Esophagus (tissue), 2 donors: ENCODE data around the gene AFP. TPM values are rescaled to one million over a fixed set of nuclear protein-coding genes. Genes with fewer than 3 reads are reported as not detected.

ENCODE experiments used
- H3K27ac ChIP-seq, 2 donors: one replicate each; pipeline ENCODE4 v1.5.1; 2013; ENCODE audit warnings: low read depth in 2 of 2, mild to moderate bottlenecking in 2 of 2, inconsistent platforms in 1 of 2, low read length in 1 of 2, moderate library complexity in 1 of 2
- H3K27me3 ChIP-seq, 2 donors: one replicate each; pipeline ENCODE4 v1.6.1; 2013; ENCODE audit warnings: low read length in 2 of 2, control low read depth in 1 of 2, mild to moderate bottlenecking in 1 of 2; ENCODE audit not compliant: insufficient read depth in 2 of 2, control insufficient read depth in 1 of 2
- H3K36me3 ChIP-seq, 2 donors: one replicate each; pipeline ENCODE4 v1.6.1; 2013; ENCODE audit warnings: low read length in 1 of 2; ENCODE audit not compliant: control insufficient read depth in 2 of 2, insufficient read depth in 2 of 2
- H3K4me1 ChIP-seq, 2 donors: one replicate each; pipeline ENCODE4 v1.6.1; 2013; ENCODE audit warnings: low read length in 1 of 2; ENCODE audit not compliant: control insufficient read depth in 2 of 2, insufficient read depth in 2 of 2
- H3K4me3 ChIP-seq, 2 donors: one replicate each; pipeline ENCODE4 v1.5.1; 2013; ENCODE audit warnings: low read length in 2 of 2, mild to moderate bottlenecking in 2 of 2, low read depth in 1 of 2, moderate library complexity in 1 of 2
- H3K9me3 ChIP-seq, 2 donors: one replicate each; pipeline ENCODE4 v1.6.1; 2013; ENCODE audit warnings: mild to moderate bottlenecking in 2 of 2, low read depth in 1 of 2, low read length in 1 of 2, moderate library complexity in 1 of 2; ENCODE audit not compliant: control insufficient read depth in 2 of 2, insufficient read depth in 1 of 2
- WGBS, 2 donors: extraction: QIAGEN DNeasy Blood & Tissue Kit; methylation state at CpG; one replicate each; pipeline ENCODE4 v1.1.7; 2013; 5-methylcytosine and 5-hydroxymethylcytosine counted together
- polyA plus RNA-seq, 2 donors: library from polyadenylated mRNA; stranded (reverse); fragments of 200-250 nt; gene quantifications; one replicate each; pipeline ENCODE4 v1.2.3, GENCODE V29; 2013
- donor health status: healthy with polysubstance abuse.
- donor health status: Bipolar disorder and iron deficiency.

The AFP gene
- polyA plus RNA-seq, 2 donors: 0.05 TPM; not detected in 1

DNA sequence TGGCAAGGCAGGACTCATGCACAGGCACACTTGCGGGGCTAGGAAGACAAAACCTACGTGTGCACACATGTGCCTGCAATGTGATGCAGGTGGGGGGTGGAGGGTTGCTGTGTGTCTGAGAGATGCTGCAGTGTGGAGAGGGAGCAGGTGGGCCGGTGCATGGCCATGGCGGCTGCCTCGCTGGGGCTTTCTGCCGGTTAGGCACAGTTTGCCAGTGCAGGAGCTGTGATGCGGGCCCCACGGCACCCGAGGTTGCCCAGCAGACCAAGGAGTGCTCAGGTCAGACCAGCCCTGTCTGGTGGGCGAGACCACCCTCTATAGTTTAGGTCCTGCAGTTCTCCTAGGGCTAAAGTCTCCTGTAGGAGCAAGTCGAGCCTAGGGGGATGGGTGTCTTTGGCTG is 41.2 kb downstream of the AFP start:
- Histone ChIP-seq H3K9me3 (no peaks in the 10 kb centered on the region), H3K27ac (no peak overlapping the region), H3K4me1 (no peaks in the 10 kb centered on the region), H3K36me3 (no peaks in the 10 kb centered on the region), H3K27me3 (no peaks in the 10 kb centered on the region), H3K4me3 (no peak overlapping the region)
- WGBS, 2 donors: 81 to 82% methylated on average over 10 to 11 of the region's 11 CpGs

GRCh38 chr4:73479323-73479722 is 43.3 kb downstream of the AFP start:
- H3K36me3 ChIP-seq: no peaks in the 10 kb centered on the region
- H3K9me3 ChIP-seq: no peaks in the 10 kb centered on the region
- no peak overlapping the region for H3K27ac ChIP-seq
- 83 to 88% methylated on average over 1 of the region's 1 CpG for WGBS, 2 donors
- no peaks in the 10 kb centered on the region for H3K27me3 ChIP-seq
- H3K4me3 ChIP-seq: no peak overlapping the region
- H3K4me1 ChIP-seq: no peaks in the 10 kb centered on the region

DNA sequence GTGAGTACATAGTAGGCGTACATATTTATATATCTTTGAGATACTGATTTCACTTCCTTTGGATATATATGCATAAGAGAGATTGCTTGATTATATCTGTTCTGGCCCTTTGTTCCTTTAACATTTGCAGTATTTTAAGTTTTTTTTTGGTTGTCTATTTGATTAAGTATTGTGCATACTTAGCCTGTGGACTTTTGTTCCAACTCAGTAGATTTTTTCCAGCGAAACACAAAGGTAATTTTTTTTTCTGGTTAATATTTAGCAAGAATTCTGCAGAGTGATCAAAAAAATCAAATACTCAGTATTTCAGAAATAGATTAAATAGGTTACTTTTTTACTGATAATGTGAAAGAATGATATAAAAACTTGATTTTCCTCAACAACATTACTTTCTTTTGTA is 45.3 kb downstream of the AFP start, which contains the start of gene AFM:
TSS of gene AFM (plus strand) at position 388 of the 400 bp plus-strand sequence. CDS start 31 bp downstream, outside the sequence.
- Histone ChIP-seq H3K27ac (no peak within 1 kb of the TSS), H3K36me3 (no peaks in the 10 kb centered on the region), H3K4me1 (no peaks in the 10 kb centered on the region), H3K4me3 (no peak within 1 kb of the TSS), H3K9me3 (no peaks in the 10 kb centered on the region), H3K27me3 (no peaks in the 10 kb centered on the region)
- WGBS, 2 donors: 41 to 43% methylated on average over 2 of the region's 2 CpGs

GRCh38 chr4:73485085-73485484 is 49.1 kb downstream of the AFP start:
- Histone ChIP-seq H3K27me3 (no peaks in the 10 kb centered on the region), H3K4me1 (no peaks in the 10 kb centered on the region), H3K4me3 (no peak overlapping the region), H3K27ac (no peak overlapping the region), H3K9me3 (no peaks in the 10 kb centered on the region), H3K36me3 (no peaks in the 10 kb centered on the region)

GRCh38 chr4:73485596-73485995 is 49.6 kb downstream of the AFP start:
- Histone ChIP-seq H3K27me3 (no peaks in the 10 kb centered on the region), H3K27ac (no peak overlapping the region), H3K9me3 (no peaks in the 10 kb centered on the region), H3K4me1 (no peaks in the 10 kb centered on the region), H3K4me3 (no peak overlapping the region), H3K36me3 (no peaks in the 10 kb centered on the region)

DNA sequence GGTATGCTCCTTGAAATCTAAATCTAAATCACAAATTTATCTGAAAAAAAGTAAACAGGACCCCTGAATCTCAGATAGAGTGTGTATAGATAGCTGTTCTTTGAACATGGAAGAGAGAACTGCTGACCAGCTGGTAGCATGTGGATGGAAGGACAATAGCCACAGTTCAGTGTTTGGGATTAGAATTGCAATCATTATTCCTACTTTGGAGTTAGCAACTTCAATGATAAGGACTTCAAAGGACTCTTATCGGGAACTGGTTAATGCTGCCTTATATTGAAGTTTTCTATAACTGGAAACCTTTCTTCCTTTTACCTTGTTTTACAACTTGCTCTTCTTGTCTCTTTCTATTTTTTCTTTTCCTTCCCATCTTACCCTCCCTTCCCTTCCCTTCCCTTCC is 50.5 kb downstream of the AFP start:
- no peak overlapping the region for H3K4me3 ChIP-seq
- WGBS, 2 donors: 55 to 73% methylated on average over 1 of the region's 1 CpG
- no peaks in the 10 kb centered on the region for H3K9me3 ChIP-seq
- no peak overlapping the region for H3K27ac ChIP-seq
- H3K27me3 ChIP-seq: no peaks in the 10 kb centered on the region
- H3K36me3 ChIP-seq: no peaks in the 10 kb centered on the region
- H3K4me1 ChIP-seq: no peaks in the 10 kb centered on the region

DNA sequence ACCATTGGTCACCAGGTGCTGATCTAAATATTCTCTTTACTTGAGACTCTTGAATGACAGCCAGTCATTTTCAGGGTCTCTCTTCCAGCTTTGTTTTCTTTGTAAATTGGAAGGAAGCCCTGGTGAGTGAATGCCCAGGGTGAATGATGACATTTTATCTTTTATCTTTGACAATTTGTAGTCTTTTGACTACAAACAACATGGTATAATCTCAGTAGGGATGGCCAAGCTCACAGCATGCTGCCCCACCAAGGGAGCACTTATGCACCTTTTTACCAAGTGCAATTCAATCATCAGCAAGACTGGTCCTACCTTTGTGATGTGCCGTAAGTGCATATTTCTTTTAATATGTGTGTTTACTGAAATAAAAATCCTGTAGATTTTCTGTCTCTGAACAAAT is 51.2 kb downstream of the AFP start:
- 93 to 98% methylated on average over 1 of the region's 1 CpG for WGBS, 2 donors
- no peaks in the 10 kb centered on the region for H3K27me3 ChIP-seq
- H3K36me3 ChIP-seq: no peaks in the 10 kb centered on the region
- no peak overlapping the region for H3K27ac ChIP-seq
- no peak overlapping the region for H3K4me3 ChIP-seq
- H3K9me3 ChIP-seq: no peaks in the 10 kb centered on the region
- H3K4me1 ChIP-seq: no peaks in the 10 kb centered on the region

GRCh38 chr4:73499996-73500765 is 64.2 kb downstream of the AFP start:
- H3K36me3 ChIP-seq: no peaks in the 10 kb centered on the region
- H3K4me1 ChIP-seq: no peaks in the 10 kb centered on the region
- 50 to 53% methylated on average over 4 of the region's 4 CpGs for WGBS, 2 donors
- no peak overlapping the region for H3K27ac ChIP-seq
- H3K9me3 ChIP-seq: no peaks in the 10 kb centered on the region
- H3K27me3 ChIP-seq: no peaks in the 10 kb centered on the region
- H3K4me3 ChIP-seq: no peak overlapping the region

DNA sequence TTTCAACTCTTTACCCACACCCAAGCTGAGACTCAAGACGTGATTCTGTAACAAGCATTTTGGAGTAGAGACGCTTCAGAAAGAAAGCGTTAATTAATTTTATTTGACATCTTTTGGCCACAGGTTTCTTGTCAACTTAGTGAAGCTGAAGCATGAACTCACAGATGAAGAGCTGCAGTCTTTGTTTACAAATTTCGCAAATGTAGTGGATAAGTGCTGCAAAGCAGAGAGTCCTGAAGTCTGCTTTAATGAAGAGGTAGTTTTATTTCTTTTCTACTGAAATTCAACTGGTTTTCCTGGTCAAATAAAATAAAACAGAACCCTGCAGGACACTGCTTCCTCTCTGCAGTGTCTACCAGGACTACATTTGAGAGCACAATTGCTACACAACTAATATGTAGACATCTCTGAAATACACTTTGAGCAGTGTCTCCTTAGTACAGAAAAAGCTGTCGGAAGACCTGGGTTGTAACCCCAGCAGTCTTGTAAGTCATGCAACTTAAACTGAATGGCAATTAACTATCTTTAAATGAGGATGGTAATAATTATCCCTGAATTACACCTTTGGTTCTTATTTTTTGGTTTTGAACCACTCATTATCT is 65.7 kb downstream of the AFP start:
- WGBS, 2 donors: 79 to 81% methylated on average over 5 of the region's 5 CpGs

DNA sequence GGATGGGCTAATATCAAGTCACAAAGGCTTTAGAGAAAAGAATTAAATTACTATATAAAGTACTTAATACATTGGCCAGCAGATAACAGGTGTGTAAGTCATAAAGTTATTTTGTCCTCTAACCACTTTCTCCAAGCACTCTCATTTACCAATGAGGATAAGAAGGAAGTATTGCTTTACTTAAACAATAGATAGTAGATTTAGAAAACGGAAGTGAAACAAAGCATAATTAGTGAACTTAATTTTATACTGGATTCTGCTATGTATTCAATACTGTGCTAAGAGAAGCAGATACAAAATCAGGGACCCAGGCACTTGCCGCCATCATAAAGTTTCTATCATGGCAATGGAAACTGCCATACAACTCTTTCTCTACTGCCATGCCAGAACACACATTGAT is 69.5 kb downstream of the AFP start:
- peaks cover 0 to 2% of the 10 kb centered on the region in 2 donors for H3K9me3 ChIP-seq
- no peaks in the 10 kb centered on the region for H3K36me3 ChIP-seq
- WGBS, 2 donors: 78 to 85% methylated on average over 2 of the region's 2 CpGs
- H3K4me3 ChIP-seq: no peak overlapping the region
- H3K27ac ChIP-seq: no peak overlapping the region
- no peaks in the 10 kb centered on the region for H3K4me1 ChIP-seq
- H3K27me3 ChIP-seq: no peaks in the 10 kb centered on the region

More for the DNA sequence above, 65.7 kb downstream of the AFP start:
- Histone ChIP-seq H3K9me3 (no peaks in the 10 kb centered on the region), H3K4me1 (no peaks in the 10 kb centered on the region), H3K27me3 (no peaks in the 10 kb centered on the region), H3K4me3 (no peak overlapping the region), H3K36me3 (no peaks in the 10 kb centered on the region), H3K27ac (no peak overlapping the region)
